SJSA1 (cell line): Measurements from ENCODE around the gene TRIM46. TPM values are rescaled to one million over a fixed set of nuclear protein-coding genes. Genes with fewer than 3 reads are reported as not detected.
"Not testable (repeated sequence)": the region's sequence is repeated elsewhere in the genome, so short reads cannot be mapped to it uniquely, and the experiment has no call there.

Source experiments
- DNase-seq, 2 experiments: peaks; one replicate each; pipeline ENCODE4 v3.0.0-alpha.2; 2015 to 2020; ENCODE audit warnings: low spot score in 2 of 2, low read depth in 1 of 2
- H3K27ac ChIP-seq: fragments of 250-450 bp; sonication (Bioruptor Pico); 2 replicates; pipeline ENCODE4 v1.5.1; 2020; ENCODE audit warnings: mild to moderate bottlenecking, moderate library complexity
- H3K27me3 ChIP-seq: fragments of 250-450 bp; sonication (Bioruptor Pico); replicated peaks from 2 replicates; pipeline ENCODE4 v1.5.1; 2020; ENCODE audit warnings: mild to moderate bottlenecking, moderate library complexity
- H3K36me3 ChIP-seq: fragments of 250-450 bp; sonication (Bioruptor Pico); 2 replicates; pipeline ENCODE4 v1.5.1; 2020; ENCODE audit warnings: mild to moderate bottlenecking
- H3K4me1 ChIP-seq: fragments of 250-450 bp; sonication (Bioruptor Pico); replicated peaks from 2 replicates; pipeline ENCODE4 v1.6.1; 2021; ENCODE audit warnings: mild to moderate bottlenecking
- H3K4me3 ChIP-seq: fragments of 250-450 bp; sonication (Bioruptor Pico); 2 replicates; pipeline ENCODE4 v1.5.1; 2020; ENCODE audit warnings: mild to moderate bottlenecking
- H3K9me3 ChIP-seq: fragments of 250-450 bp; sonication (Bioruptor Pico); replicated peaks from 2 replicates; pipeline ENCODE4 v1.5.1; 2020; ENCODE audit warnings: mild to moderate bottlenecking
- total RNA-seq: library from RNA; depleted of rRNA; stranded (reverse); fragments of >200 nt; shearing (Covaris generic); gene quantifications from 2 replicates; pipeline ENCODE4 v1.2.3, GENCODE V29; 2014

The TRIM46 gene
- total RNA-seq, 1 experiment from 2014 or later = 0.21 TPM

GRCh38 chr1:155181371-155182051 is 7.9 kb downstream of the TRIM46 start:
- Histone ChIP-seq H3K4me3 (no peak overlapping the region), H3K27ac (no peak overlapping the region), H3K9me3 (no peaks in the 10 kb centered on the region), H3K36me3 (no peaks in the 10 kb centered on the region), H3K27me3 (no peaks in the 10 kb centered on the region), H3K4me1 (peaks cover 4% of the 10 kb centered on the region)
- no peak for DNase-seq

- no peak overlapping the region for H3K4me3 ChIP-seq
- H3K9me3 ChIP-seq = no peaks in the 10 kb centered on the region
- H3K27ac ChIP-seq = no peak overlapping the region
- no peak for DNase-seq
- no peaks in the 10 kb centered on the region for H3K27me3 ChIP-seq
- no peaks in the 10 kb centered on the region for H3K4me1 ChIP-seq
- no peaks in the 10 kb centered on the region for H3K36me3 ChIP-seq
Measured at GRCh38 chr1:155182052-155182550, 8.5 kb downstream of the TRIM46 start.

- Histone ChIP-seq H3K9me3 (no peaks in the 10 kb centered on the region), H3K27ac (no peak overlapping the region), H3K36me3 (no peaks in the 10 kb centered on the region), H3K4me3 (no peak overlapping the region), H3K27me3 (no peaks in the 10 kb centered on the region), H3K4me1 (no peaks in the 10 kb centered on the region)
- DNase-seq = no peak
Measured at GRCh38 chr1:155183775-155184221, 10.1 kb downstream of the TRIM46 start.

GRCh38 chr1:155184351-155184811 is 10.7 kb downstream of the TRIM46 start:
- no peaks in the 10 kb centered on the region for H3K9me3 ChIP-seq
- H3K4me1 ChIP-seq = no peaks in the 10 kb centered on the region
- no peak for DNase-seq
- no peaks in the 10 kb centered on the region for H3K36me3 ChIP-seq
- no peak overlapping the region for H3K27ac ChIP-seq
- no peaks in the 10 kb centered on the region for H3K27me3 ChIP-seq
- H3K4me3 ChIP-seq = no peak overlapping the region

- H3K4me1 ChIP-seq = no peaks in the 10 kb centered on the region
- no peak overlapping the region for H3K27ac ChIP-seq
- DNase-seq = no peak
- H3K4me3 ChIP-seq = no peak overlapping the region
- no peaks in the 10 kb centered on the region for H3K36me3 ChIP-seq
- H3K27me3 ChIP-seq = no peaks in the 10 kb centered on the region
- H3K9me3 ChIP-seq = no peaks in the 10 kb centered on the region
Measured at GRCh38 chr1:155184835-155185782, 11.5 kb downstream of the TRIM46 start.

- no peak for DNase-seq
- no peaks in the 10 kb centered on the region for H3K27me3 ChIP-seq
- no peaks in the 10 kb centered on the region for H3K36me3 ChIP-seq
- no peaks in the 10 kb centered on the region for H3K9me3 ChIP-seq
- H3K4me3 ChIP-seq = no peak overlapping the region
- H3K4me1 ChIP-seq = no peaks in the 10 kb centered on the region
- no peak overlapping the region for H3K27ac ChIP-seq
Measured at GRCh38 chr1:155185783-155186066, 12.1 kb downstream of the TRIM46 start.

GRCh38 chr1:155186067-155186793 is 12.6 kb downstream of the TRIM46 start:
- no peaks in the 10 kb centered on the region for H3K27me3 ChIP-seq
- no peak overlapping the region for H3K4me3 ChIP-seq
- no peaks in the 10 kb centered on the region for H3K9me3 ChIP-seq
- H3K36me3 ChIP-seq = no peaks in the 10 kb centered on the region
- DNase-seq = no peak
- H3K27ac ChIP-seq = no peak overlapping the region
- H3K4me1 ChIP-seq = no peaks in the 10 kb centered on the region

GRCh38 chr1:155186794-155187455 is 13.3 kb downstream of the TRIM46 start:
- Histone ChIP-seq H3K27ac (no peak overlapping the region), H3K9me3 (no peaks in the 10 kb centered on the region), H3K36me3 (no peaks in the 10 kb centered on the region), H3K4me3 (no peak overlapping the region), H3K4me1 (no peaks in the 10 kb centered on the region), H3K27me3 (no peaks in the 10 kb centered on the region)
- DNase-seq = no peak

GRCh38 chr1:155187456-155187891 is 13.8 kb downstream of the TRIM46 start:
- Histone ChIP-seq H3K27ac (no peak overlapping the region), H3K36me3 (no peaks in the 10 kb centered on the region), H3K4me1 (peaks cover 2% of the 10 kb centered on the region; the same call in 1 of the 2 replicates), H3K4me3 (no peak overlapping the region), H3K9me3 (no peaks in the 10 kb centered on the region), H3K27me3 (no peaks in the 10 kb centered on the region)
- DNase-seq = no peak

- Histone ChIP-seq H3K27ac (no peak overlapping the region), H3K36me3 (no peaks in the 10 kb centered on the region), H3K4me1 (peaks cover 8% of the 10 kb centered on the region), H3K27me3 (no peaks in the 10 kb centered on the region), H3K9me3 (no peaks in the 10 kb centered on the region), H3K4me3 (no peak overlapping the region)
- DNase-seq = no peak
Measured at GRCh38 chr1:155188268-155188667, 14.6 kb downstream of the TRIM46 start.

- not testable (repeated sequence) for H3K27me3 ChIP-seq, H3K27ac ChIP-seq, H3K4me3 ChIP-seq, H3K9me3 ChIP-seq, H3K36me3 ChIP-seq, DNase-seq
- peaks cover 22% of the 10 kb centered on the region for H3K4me1 ChIP-seq
Measured at GRCh38 chr1:155189926-155190325, 16.3 kb downstream of the TRIM46 start.

GRCh38 chr1:155191904-155192303 is 18.3 kb downstream of the TRIM46 start:
- Histone ChIP-seq H3K27me3 (no peaks in the 10 kb centered on the region), H3K27ac (no peak overlapping the region), H3K4me3 (no peak overlapping the region), H3K4me1 (peaks cover 34% of the 10 kb centered on the region), H3K36me3 (peaks cover 5% of the 10 kb centered on the region), H3K9me3 (no peaks in the 10 kb centered on the region)
- DNase-seq = no peak
